ENCODE results near the gene TMEM132A. TPM values are rescaled to one million over a fixed set of nuclear protein-coding genes. Genes with fewer than 3 reads are reported as not detected.
"Not testable (repeated sequence)": the region's sequence is repeated elsewhere in the genome, so short reads cannot be mapped to it uniquely, and the experiment has no call there.

Gene TMEM132A
- total RNA-seq, 1 experiment from 2014 or later: 69.4 TPM

DNA sequence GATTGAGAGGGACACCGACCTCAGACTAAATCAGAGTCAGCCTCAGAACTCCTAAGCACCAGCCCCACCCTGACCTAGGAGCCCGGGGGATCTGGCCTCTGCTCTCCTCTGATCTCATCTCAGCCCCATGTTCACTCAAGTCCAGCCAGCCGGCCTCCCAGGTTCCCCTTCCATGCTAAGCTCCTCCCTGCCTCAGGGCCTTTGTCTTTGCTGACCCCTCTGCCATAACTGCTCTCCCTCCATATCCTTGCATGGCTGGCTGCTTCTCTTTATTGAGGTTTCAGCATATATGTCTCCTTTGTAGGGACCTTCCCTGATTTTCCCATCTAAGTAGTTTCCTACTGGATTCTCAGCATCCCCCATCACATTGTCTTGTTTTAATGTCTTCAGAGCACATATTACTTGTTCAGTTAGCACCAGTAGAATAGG, 28.5 kb downstream of the TMEM132A start:
- no peak for DNase-seq (ENCODE audit: low read depth)

GRCh38 chr11:60953781-60954180, 29.5 kb downstream of the TMEM132A start:
- peak; percentile 34 for DNase-seq (ENCODE audit: low read depth)

DNA sequence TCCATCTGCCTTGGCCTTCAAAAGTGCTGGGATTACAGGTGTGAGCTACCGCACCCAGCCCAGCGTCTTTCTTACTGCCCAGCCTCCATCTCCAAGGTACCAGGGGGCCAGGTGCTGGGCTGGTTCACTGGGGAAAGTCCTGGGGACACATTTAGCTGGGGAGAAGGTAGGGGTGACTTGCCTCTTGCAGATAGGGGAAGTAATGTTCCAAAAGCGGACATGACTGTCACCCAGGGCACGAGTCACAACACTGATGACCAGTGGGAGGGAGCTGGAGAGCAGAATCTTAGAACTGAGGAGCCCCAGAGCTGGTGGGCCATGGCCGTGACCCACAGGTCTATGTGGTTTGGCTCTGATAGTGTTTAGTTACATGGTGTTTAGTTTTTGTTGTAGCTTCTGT, 30.2 kb downstream of the TMEM132A start:
- DNase-seq (ENCODE audit: low read depth): no peak

DNA sequence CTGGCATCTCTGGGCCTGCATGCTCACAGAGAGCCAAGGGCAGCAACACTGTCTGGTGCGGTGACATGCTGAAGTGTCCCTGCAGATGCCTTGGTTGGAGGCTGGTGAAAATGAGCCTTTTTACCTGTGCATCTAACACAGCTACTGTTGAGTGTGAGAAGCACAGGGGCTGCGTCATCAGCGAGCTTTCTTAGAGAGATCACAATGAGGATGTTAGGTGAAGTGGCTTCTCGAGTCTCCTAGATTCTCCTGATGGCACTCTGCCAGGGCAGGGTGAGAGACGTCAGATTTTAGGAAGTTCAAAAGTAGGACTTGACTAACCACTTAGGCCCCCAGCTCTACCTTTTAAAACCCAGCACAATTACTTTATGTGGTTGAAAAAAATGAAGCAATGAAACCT, 31.3 kb downstream of the TMEM132A start:
- no peak for DNase-seq (ENCODE audit: low read depth)

- DNase-seq (ENCODE audit: low read depth): peak; percentile 11
Measured at GRCh38 chr11:60957188-60957587, 32.9 kb downstream of the TMEM132A start.

- DNase-seq (ENCODE audit: low read depth): no peak
Measured at GRCh38 chr11:60959431-60959830, 35.2 kb downstream of the TMEM132A start.

DNA sequence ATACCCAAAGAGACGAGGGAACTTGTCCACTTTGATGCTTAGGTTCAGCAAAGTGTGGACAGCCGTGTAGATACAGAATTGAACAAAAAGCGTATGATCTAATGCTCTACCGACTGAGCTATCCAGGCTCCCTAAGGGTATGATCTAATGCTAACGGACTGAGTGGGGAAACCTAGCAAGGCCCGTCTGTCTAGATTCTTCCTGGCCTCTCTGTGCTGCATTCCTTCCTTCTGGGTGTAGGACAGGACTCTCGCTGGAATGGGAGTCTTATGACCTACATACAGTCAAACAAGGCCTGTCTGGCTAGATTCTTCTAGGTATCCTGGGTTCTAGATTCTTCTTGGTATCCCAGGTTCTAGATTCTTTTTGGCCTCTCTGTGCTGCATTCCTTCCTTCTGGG, 36.1 kb downstream of the TMEM132A start:
- no peak for DNase-seq (ENCODE audit: low read depth)

DNA sequence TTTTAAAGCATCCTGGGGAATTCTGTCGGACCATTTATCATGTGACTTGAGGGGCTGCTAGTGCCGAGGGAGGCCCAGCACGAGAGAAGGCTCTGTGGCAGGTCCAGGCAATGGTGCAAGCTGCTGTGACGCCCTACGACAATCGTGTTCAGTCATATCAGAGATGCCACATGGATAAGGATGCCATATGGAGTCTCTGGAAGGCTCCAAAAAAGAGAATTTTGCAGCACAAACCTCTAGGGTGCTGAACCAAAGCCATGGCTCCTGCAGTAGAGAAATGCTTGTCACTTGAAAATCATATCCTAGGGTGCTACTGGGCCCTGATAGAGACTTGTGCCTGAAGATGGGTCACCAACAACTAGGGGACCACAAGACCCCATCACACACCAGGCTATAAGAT, 40.5 kb downstream of the TMEM132A start:
- DNase-seq (ENCODE audit: low read depth): no peak

GRCh38 chr11:60966890-60967289, 42.6 kb downstream of the TMEM132A start:
- DNase-seq (ENCODE audit: low read depth): no peak

GRCh38 chr11:60968223-60968622, 44.0 kb downstream of the TMEM132A start:
- DNase-seq (ENCODE audit: low read depth): no peak

DNA sequence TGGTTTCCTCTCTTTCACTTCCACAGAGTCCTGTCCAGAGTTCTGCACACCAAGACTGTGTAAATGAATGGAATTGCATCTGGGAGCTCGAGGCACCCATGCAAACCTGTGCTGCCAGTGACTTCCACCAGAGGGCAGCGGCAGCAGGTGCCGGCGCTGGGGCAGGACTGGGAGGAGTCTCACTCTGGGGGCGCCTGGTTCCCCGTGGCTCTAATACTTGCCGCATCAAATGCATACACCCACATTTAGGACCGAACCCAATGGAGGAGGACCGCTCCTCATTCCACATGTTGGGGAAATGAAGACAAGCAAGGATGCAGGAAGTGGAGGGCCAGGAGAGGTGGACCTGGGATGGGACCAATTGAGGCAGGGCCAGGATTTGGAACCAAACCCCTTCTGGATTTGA, 46.1 kb downstream of the TMEM132A start:
- peak; percentile 36 for DNase-seq (ENCODE audit: low read depth)

GRCh38 chr11:60970890-60971289, 46.6 kb downstream of the TMEM132A start:
- no peak for DNase-seq (ENCODE audit: low read depth)

DNA sequence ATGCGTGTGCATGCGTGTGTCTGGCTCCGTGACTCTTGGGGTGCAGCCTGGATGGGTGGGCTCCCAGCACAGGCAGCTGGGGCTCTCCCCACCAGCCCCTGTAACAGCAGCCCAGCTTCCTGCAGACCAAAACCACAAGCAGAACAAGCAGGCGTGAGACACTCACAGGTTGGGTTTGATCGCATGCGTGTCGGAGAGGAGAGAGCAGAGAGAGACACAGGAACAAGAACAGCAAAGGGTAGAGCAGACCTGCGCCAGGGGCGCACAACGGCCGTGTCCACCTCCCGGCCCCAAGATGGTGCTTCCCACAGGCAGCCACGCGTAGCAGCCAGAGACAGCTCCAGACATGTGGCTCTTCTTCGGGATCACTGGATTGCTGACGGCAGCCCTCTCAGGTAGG, 47.3 kb downstream of the TMEM132A start, which contains the start of gene CD6:
Gene CD6, plus strand, starts transcription at position 161 of the 400 bp plus-strand sequence. Its CDS starts 186 bp downstream, at position 347.
- no peak for DNase-seq (ENCODE audit: low read depth)

DNA sequence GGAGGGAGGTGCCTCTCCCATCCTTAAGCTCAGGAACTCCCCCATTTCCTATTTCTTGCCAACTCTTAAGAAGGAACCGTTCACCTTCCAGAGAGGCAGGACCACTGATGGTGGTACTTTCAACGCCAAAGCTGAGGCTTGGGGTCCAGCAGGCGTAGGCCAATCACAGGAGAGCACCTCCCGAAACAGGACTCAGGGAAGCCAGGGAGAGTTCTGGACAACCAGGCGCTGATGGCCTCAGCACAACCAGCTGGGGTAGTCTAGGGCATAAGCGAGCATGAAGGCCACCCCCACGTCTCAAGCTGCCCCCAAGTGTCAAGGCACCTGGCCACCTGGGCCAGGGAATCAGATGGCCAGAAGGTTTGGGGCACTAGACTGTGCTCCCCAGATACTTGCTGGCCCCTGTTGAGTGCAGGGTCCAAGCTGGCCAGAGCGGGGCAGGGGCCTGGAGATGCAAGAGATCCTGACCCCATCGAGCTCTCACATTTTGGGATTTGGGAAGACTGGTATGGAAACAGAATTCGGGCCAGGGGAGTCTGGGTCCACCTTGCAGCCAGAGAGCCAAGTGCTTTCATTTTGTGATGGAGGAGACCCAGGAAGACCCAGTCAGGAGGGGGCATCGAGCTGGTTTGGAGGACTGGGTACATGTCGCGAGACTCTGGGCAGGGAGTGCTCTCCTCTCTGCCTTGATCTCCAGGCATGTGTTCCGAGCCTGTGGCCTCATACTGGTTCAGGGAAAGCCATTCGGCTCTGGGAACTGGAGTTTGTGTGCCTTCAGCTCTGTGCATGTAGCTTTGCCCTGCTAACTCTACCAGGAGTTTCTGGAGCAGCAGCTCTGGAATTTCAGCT, 48.1 kb downstream of the TMEM132A start:
- no peak for DNase-seq (ENCODE audit: low read depth)

DNA sequence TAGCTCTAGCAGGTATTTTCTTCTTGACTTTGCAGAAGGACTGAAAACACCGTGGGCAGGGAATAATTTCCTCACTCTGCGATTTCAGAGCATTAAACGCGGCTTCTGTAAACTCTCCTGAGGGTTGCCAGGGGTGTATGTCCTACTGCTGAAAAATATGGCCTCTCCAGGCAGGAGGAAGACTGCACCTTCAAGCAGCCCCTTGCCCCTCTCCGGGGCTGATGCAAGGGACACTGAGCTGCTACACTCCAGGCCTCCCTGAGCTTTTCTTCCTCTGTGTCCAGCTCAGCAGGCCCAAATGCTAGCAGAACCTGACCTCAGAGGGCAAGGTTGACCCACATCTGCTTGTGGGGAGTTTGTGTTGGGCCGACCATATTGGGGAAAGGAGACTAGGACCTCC, 49.4 kb downstream of the TMEM132A start:
- DNase-seq (ENCODE audit: low read depth): no peak

- not testable (repeated sequence) for DNase-seq (ENCODE audit: low read depth)
Measured at GRCh38 chr11:60974316-60974715, 50.1 kb downstream of the TMEM132A start.

DNA sequence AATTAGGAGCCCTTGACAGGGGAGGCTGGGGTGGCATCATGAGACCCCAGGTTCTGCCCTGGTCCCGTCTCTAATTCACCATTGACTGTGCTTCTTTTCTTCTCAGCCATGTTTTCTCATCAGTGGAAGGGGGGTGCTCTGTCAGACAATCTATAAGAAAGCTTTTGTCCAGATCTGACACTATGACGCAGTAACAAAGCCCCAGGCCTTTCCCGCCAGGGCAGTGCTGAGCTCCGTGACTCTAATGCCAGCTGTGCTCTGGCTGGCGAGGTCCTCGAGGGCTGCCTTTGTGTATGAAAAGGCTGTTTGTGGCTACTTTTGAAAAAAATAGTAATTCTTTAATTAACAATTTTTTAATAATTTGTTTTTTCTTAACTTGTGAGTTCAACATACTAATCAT, 50.5 kb downstream of the TMEM132A start:
- DNase-seq (ENCODE audit: low read depth): no peak

- no peak for DNase-seq (ENCODE audit: low read depth)
Measured at GRCh38 chr11:60977224-60977623, 53.0 kb downstream of the TMEM132A start.

DNA sequence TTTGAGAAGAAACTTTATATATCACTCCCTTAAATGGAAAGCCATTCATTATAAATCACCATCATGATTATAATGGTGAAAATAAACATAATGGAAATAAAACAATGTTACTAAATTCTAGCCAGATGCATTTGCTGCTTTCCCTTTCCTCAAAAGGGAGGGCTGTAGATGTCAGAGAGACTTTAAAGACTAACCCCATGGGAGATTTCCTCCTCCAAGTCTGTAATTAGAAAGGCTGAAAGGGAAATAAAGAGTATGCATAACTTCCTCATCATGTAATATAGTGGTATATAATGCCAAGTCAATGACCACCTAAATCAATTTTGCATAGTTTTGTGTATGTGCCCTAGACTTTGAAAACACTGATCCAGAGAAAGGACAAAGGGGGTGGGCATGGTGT, 53.6 kb downstream of the TMEM132A start:
- no peak for DNase-seq (ENCODE audit: low read depth)

- no peak for DNase-seq (ENCODE audit: low read depth)
Measured at GRCh38 chr11:60978546-60979380, 54.5 kb downstream of the TMEM132A start.

DNA sequence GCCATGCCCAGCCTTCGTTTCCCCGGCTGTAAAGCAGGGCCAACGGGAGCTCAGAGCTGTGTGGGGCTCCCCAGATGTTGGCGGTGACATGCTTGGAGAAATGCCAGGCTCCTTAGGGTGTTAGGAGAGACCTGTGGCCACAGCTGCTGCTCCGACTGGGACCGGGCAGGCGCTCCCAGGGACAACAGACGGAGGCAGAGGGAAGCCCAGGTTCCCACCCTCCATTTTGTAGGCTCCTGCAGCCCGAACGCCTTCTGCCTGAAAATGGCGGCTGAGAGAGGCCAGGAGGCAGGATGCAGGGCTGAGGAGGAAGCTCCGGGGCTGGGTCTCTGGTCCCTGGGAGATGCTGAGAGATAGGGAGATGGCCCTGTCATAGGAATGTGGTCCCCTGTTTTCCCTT, 57.3 kb downstream of the TMEM132A start:
- DNase-seq (ENCODE audit: low read depth): no peak

DNA sequence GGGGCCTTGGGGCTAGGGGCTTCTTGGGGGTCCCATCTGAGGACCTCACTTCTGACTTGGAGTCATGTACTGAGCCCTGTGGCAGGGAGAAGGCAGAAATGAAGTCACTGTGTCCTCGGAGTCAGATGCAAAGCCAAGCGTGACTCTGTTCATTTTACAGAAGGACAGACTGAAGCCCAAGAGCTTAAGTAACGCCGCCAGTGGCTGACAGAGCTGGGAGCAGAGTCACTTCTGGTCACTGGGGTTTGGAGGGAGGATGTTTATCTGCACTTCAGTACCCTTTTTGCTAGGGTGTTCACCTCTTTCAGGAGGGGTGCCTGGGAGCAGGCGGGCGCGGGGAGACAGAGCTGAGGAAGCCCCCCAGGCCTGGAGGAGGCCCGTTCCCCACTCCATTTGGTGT, 57.9 kb downstream of the TMEM132A start:
- DNase-seq (ENCODE audit: low read depth): no peak

Data from HT1080 (cell line).